HG02852 (cell line): Measurements from ENCODE around the gene ZNF723.
"Not testable (repeated sequence)": the region's sequence is repeated elsewhere in the genome, so short reads cannot be mapped to it uniquely, and the experiment has no call there.

Source experiments
- ATAC-seq: cut with Tn5 transposase; IDR thresholded peaks from one replicate; pipeline ENCODE4 v1.9.1; 2021; ENCODE audit warnings: mild to moderate bottlenecking, moderate library complexity; ENCODE audit not compliant: unreplicated experiment

Gene ZNF723

DNA sequence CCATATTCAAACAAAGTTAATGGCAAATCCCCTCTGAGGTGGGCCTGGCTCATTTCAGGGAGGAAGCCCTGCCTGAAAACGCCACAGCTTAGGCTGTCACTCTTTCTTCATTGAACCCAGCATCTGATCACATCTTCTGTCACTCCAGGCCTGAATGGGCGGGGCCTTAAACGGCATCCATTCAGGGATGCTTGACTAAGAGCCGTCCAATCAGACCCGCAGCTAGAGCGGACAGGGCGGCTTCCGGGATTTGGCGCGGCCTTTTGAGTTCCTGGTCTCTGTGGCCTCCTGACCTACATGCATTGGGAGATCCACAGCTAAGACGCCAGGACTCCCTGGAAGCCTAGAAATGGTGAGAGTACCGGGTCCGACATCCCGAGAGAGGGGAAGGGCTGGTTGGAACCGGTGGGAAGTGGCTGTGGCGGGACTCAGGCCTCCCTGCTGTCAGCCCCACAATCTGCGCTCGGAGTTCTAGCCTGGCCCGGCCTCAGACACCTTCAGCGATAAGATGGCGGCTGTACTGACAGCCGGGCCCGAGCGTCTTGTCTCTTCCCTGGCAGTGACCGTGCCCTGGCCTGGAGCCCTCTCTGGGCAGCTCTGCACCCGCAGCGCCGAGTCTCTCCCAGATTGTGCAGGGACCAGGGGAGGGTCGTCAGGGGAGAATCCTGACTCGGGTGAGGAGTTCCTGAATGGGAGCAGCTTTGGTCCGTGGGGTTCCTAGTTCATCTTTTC, at the start of gene ZNF723:
Gene ZNF723, plus strand, starts transcription at position 261 of the 732 bp plus-strand sequence. Its CDS starts 89 bp downstream, at position 350.
- ATAC-seq = no peak

DNA sequence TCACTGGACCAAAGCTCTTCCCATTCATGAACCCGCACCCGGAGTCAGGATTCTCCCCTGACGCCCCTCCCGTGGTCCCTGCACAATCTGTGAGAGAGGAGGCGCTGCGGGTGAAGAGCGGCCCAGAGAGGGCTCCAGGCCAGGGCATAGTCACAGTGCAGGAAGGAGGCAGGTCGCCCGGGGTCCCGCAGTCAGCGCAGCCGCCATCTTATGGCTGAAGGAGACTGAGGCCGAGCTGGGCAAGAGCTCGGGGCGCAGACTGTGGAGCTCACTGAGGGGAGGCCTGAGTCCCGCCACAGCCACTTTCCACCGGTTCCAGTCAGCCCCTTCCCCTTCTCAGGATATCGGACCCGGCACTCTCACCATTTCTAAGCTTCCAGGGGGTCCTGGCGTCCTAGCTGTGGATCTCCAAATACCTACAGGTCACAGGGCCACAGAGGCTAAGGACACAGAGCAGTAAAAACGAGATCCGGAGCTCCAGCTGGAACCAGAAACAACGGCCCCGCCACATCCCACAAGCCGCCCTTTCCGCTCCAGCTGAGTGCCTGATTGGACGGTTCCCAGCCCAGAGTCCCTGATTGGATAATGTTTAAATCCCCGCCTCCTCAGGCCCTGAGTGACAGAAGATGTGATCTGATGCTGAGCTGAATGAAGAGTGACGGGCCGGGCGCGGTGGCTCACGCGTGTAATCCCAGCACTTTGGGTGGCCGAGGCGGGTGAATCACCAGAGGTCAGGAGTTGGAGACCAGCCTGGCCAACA, 48.3 kb upstream of the ZNF723 start, which contains the start of gene ZNF99:
Gene ZNF99, minus strand, starts transcription at position 501 of the 760 bp plus-strand sequence. Its CDS starts 135 bp downstream, at position 366.
- ATAC-seq = no peak

DNA sequence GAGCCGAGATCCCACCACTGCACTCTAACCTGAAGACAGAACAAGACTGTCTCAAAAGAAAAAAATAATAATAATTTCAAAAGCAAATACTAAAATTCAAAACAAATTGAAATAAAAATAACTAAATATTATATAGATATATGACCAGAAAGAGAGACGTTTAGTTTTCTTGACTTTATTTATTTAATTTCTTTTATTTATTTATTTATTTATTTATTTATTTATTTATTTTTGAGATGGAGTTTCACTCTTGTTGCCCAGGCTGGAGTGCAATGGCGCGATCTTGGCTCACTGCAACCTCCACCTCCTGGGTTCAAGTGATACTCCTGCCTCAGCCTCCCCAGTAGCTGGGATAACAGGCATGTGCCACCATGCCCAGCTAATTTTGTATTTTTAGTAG, 39.2 kb upstream of the ZNF723 start:
- ATAC-seq = not testable (repeated sequence)

DNA sequence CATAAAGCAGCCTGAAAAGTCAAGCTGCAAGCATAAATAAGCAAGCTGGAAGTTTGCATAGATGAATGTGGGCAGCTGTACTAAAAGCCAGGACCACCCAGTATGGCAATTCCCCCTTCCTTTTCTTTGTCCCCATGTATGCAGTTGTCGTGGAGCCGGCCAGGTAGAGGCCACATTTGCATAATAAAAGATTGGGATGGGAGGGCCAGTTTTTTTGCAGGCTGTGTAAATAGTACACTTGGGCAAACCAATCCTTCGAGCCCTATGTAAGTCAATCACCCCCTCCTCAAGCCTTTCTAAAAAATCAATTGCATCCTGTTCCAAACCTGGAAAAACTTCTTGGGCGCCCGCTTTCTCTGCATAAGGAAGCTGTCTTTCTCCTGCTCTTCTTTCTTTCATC, 35.1 kb upstream of the ZNF723 start:
- no peak for ATAC-seq

DNA sequence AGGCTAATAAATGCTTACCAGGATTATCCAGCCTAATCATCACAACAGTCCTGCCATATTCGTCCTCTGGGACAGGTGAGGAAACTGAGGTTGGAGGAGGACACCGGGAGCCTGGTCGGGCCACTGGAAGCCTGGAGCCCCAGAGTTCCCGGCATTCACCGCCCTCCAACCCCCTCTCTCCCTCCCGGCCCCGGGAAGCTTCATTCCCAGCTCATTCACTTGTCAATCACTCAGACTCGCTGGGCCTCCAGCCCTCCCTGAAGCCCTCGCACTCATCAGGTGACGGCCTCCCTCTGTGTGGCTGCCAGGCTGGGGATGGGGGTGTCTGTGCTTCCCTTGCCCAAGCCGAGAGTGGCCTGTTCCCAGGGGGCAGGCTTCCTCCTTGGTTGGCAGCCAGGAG, 25.7 kb upstream of the ZNF723 start:
- no peak for ATAC-seq

DNA sequence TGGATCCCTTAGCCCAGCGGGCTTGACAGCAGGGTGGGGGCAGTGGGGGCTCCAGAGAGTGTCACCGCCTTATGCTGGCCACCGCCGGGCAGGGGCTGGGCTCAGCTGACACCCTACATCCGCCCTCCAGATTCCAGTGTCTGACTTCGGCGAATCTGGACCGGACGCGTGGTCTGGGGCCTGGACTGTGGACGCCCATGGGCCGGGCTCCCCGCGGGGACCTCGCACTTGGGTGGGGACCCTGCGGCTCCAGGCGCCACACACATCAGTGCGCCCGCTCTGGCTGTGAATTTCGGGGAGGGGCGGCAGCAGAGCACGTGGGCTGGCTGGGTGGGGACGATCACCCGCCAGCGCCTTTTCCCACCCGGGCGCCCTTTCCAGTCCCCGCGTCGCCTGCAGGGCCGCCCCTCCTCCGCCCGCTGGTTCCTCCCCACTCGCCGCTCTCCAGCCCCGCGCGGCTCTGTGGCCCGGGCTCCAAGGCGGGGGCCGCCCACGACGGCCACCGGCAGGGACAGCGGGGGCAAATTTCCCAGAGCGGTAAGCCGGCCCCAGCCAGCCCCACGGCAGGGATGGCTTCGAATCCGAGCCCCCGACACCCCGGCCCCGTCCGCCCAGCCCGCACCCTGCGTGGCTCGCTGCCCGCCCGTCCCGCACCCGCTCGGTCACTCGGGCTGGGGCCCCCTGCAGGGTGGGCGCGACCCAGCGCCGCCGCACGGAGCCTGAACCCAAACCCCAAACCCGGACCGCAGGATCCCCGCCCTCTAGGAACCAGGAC, 24.8 kb upstream of the ZNF723 start:
- no peak for ATAC-seq

DNA sequence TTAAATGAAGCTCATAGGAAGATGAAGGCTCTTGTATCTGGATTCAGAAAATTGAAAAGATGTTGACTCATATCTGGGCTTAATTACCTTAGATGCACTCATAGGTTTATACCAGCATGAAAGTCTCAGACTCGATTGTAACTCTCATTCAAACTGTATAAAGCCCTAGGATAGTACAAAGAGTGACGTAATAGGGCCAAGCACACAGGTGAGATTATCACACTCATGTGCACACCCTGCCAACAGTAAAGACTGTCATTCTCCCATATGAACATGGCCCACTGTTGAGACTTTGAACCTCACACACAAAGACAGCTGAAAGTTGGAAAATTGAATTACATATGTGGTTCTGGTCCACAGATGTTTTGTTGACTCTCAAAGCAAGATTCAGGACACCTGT, 18.0 kb upstream of the ZNF723 start:
- no peak for ATAC-seq

DNA sequence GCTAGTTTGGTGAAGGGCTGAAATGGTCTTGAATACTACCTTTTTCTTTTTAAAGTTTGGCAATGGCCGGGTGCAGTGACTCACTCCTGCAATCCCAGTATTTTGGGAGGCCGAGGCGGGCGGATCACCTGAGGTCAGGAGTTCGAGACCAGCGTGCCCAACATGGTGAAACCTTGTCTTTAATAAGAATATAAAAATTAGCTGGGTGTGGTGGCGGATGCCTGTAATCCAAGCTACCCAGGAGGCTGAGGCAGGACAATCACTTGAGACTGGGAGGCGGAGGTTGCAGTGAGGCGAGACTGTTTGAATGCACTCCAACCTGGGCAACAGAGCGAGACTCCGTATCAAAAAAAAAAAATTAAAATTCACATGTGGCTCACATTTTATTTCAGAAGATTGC, 880 bp upstream of the ZNF723 start:
- no peak for ATAC-seq

DNA sequence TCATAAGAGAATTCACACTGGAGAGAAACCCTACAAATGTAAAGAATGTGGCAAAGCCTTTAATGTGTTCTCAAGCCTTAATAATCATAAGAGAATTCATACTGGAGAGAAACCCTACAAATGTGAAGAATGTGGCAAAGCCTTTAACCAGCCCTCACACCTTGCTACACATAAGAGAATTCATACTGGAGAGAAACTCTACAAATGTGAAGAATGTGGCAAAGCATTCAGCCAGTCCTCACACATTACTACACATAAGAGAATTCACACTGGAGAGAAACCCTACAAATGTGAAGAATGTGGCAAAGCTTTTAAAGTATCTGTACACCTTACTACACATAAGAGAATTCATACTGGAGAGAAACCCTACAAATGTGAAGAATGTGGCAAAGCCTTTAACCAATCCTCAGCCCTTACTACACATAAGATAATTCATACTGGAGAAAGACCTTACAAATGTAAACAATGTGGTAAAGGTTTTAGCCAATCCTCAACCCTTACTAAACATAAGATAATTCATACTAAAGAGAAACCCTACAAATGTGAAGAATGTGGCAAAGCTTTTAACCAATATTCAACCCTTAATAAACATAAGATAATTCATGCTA, 25.7 kb downstream of the ZNF723 start:
- ATAC-seq = not testable (repeated sequence)

DNA sequence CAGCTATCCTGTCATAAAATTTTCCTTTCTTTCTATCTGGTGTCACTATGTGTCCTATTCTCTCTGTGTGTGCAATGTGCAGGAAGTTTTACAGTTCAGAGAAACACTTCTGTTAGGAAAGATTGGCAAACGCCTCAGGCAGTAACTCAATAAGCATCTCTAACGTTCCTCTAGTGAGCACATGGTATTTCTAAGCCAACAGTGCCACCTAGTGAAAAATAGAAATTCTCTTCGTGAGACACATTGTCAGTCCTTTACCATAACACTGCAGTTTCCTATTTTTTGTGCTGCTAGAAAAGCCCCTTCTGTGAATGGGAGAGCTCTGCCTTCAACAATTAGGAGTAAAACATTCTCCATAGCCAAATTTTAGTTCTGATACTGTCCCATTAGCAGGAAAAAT, 50.7 kb downstream of the ZNF723 start:
- no peak for ATAC-seq

DNA sequence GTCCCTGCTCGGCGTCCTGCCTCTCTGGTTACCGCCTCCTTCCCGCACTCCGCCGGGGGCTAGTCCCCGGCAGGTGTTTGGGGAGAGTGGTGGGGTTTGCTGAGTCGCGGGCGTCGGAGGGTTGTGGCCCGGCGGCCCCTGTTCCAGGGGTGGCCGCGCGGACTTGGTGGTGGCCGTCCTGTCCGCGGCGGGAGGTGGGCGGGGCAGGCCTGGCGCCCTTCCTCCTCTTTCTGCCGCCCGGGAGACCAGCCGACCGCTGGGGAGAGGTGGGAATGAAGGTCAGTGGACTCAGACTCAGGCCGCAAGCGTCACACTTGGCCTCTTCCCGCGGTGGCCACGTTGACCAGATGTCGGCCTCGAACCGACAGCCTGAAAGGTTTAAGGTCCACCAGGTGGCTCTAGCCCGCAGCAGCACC, 61.8 kb downstream of the ZNF723 start:
- ATAC-seq = no peak

DNA sequence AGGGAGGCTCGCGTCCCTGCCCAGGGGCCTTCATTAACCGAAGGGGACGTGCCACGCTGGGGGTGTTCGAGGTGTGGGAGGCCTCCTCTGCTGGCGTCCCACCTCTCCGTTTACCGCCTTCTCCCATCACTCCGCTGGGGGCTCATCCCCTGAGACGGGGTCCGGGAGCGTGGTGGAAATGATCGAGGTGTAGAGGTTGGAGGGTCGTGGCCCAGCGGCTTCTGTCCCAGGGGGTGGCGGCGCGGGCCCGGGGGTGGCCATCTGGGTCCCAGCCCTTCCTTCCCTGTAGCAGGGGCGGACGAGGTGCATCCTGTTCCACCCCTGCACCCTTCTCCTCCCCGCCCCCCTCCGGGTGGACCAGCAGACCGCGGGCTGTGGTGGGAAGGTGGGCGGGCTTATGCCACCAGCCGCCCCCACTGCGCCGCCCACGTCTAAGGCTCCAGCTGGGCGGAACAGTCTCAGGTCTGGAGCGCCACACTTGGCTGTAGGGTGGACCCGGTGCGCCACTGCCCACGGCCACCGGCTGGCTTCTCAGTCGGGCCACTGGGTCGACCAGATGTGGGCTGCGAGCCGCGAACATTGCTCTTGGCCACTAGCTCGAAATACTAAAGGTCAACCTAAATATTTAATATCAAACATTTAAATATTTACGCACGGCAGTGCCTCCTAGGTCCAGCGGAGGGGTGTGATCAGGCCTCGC, 69.5 kb downstream of the ZNF723 start:
- no peak for ATAC-seq
